HG02623 (cell line): ENCODE measurements around the gene VPS8.
A peak's percentile ranks its signal among the peaks of the same experiment; 100 is the strongest.

Experiments used
- ATAC-seq: cut with Tn5 transposase; IDR thresholded peaks from one replicate; pipeline ENCODE4 v1.9.1; 2021; ENCODE audit warnings: moderate library complexity; ENCODE audit not compliant: unreplicated experiment

Gene VPS8, protein sequence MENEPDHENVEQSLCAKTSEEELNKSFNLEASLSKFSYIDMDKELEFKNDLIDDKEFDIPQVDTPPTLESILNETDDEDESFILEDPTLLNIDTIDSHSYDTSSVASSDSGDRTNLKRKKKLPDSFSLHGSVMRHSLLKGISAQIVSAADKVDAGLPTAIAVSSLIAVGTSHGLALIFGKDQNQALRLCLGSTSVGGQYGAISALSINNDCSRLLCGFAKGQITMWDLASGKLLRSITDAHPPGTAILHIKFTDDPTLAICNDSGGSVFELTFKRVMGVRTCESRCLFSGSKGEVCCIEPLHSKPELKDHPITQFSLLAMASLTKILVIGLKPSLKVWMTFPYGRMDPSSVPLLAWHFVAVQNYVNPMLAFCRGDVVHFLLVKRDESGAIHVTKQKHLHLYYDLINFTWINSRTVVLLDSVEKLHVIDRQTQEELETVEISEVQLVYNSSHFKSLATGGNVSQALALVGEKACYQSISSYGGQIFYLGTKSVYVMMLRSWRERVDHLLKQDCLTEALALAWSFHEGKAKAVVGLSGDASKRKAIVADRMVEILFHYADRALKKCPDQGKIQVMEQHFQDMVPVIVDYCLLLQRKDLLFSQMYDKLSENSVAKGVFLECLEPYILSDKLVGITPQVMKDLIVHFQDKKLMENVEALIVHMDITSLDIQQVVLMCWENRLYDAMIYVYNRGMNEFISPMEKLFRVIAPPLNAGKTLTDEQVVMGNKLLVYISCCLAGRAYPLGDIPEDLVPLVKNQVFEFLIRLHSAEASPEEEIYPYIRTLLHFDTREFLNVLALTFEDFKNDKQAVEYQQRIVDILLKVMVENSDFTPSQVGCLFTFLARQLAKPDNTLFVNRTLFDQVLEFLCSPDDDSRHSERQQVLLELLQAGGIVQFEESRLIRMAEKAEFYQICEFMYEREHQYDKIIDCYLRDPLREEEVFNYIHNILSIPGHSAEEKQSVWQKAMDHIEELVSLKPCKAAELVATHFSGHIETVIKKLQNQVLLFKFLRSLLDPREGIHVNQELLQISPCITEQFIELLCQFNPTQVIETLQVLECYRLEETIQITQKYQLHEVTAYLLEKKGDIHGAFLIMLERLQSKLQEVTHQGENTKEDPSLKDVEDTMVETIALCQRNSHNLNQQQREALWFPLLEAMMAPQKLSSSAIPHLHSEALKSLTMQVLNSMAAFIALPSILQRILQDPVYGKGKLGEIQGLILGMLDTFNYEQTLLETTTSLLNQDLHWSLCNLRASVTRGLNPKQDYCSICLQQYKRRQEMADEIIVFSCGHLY (N-terminal part only)

DNA sequence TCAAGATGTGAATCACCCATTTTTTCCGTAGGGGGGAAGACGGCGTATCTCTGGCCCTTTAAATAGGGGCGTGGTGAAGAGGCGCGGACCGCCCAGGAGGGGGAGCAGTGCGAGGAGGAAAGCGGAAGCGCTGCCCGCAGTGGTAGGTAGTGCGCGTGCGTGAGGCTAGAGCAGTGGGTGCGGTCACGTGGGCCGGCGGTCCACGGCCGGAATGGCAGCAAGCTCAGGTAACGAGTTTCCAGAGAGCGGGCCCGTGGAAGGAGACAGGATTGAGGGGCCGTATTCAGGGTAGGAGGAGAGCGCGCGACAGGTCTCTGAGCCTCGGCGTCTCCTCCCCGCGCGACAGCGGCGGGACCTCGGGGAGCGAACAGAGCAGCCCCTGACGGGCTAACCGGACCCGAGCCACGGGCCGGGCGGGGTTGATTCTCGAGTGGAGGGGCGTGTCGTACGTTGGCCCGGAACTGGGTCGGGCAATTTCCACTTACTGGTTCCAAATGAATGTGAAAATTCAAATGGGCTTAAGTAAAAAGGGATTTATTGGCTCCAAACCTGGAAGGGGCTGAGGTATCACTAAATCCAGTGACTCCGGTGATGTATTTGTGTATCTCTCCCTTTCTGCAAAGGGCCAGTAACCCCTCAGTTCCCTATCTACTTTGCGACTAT is at the start of gene VPS8:
Gene VPS8 (plus strand): TSS at position 168 of the 663 bp plus-strand sequence. CDS start 12,467 bp downstream, outside the sequence.
- peak; percentile 86 for ATAC-seq

DNA sequence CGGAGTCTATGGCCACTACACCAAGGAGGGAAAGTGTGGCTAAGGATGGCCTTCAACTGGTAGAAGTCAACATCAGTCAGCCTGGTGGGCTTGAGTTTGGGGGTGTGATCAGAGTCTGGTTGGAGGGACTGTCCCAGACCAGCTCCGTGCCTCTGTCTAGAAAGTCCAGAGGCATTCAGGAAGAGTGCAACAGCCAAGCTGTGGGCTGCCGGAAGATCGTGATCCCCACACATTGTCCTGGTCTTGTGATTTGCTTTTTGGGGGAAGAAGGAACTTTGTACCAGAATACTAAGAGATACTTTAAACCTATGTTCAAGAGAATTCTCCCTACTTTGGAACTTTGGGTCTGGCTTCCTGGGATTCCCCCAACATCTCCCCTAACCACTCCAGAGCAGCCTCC is 47.8 kb upstream of the VPS8 start:
- ATAC-seq: no peak

DNA sequence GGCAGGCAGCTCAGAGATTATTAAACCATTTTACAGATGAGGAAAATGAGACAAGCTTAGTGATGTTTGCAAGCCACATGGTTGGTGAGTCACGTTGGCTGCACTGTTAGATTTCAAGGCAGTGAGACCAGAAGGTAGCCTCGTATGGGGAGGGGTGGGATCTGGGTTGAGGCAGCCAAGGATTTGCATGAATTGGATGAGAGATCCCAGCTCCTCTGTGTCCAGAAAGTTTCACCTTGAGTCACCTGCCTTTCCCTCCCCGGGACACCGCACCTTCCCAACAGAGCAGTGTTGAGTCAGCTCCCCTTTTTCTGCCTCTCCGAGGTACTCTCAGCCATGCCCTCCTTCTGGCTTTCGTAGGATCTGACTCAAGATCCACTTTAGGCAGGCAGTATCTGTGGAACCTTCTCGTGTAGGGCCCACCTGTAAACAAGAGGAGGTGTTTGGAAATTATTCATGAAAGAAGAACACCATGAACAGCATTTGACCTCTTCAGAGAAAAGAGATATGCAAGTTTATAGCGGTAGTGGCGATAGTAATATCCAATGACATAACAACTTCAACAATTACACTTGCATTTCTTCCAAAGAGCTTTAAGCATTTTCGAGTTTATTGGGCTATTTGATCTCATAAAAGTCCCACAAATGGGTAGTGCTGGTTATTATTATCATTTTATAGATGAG is 46.8 kb upstream of the VPS8 start:
- no peak for ATAC-seq

DNA sequence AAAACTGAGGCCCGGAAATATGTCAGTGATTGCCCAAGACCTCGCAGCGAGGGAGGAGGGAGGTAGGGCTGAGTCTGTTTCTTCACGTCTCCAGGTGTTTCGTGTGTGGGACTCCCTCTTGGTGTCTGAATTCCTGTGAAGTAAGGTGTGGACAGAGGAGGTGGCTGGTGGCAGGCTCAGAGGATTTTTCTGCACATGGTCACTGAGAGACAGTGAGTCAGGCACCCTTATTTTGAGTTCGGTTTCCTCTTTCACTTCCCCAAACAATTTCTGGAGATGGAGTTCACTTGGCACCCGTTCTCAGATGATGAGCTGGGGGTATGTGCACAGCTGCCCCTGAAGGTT is 46.3 kb upstream of the VPS8 start:
- ATAC-seq: no peak

DNA sequence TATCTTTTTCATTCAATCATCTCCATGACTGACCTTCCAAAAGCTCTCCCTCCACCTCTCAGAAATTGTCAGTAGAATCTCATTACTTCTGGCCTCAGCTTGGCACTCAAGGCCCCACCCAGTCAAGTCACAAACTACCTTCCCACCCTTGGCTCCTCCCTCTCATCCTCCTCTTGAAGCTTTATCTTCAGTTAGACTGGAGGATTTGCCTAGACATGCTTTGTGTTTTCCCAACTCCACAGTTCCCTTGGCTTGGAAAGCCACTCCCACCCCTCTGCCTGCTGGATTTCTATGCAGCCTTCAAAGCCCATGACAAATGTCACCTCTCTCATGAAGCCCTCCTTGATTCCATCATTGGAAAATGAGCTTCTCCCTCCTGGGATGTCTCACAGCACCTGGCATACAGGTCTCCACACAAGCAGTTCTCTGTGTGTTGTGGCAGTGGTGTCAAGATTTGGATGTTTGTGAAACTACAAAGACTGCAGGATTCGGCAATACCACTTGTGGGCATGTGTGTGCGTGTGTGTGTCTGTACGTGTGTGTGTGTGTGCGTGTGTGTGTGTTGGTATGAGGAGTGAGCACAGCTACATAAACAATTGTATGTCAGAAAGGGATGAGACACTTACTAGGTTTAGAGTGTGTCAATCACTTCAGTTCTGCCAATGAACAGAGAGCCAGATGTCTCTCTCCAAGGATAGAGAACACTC is 45.3 kb upstream of the VPS8 start:
- no peak for ATAC-seq

DNA sequence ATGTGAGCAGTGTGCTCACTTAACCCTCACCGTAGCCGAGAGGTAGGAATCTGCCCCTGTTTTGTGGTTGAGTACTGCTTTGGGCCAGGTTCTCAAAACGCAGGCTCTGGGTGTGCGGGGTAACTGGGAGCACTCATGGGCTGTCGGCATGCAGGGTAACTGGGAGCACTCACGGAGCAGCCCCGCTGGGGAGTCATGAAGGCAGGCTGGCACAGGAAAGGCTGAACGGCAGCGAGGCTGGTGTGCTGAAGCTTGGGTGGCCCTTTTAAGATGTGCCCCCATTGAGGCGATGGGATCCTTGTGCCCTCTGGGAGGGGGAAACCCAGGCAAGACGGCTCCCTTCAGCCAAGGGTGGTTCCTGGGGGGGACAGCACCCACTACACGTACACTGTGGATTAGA is 44.6 kb upstream of the VPS8 start:
- ATAC-seq: no peak

DNA sequence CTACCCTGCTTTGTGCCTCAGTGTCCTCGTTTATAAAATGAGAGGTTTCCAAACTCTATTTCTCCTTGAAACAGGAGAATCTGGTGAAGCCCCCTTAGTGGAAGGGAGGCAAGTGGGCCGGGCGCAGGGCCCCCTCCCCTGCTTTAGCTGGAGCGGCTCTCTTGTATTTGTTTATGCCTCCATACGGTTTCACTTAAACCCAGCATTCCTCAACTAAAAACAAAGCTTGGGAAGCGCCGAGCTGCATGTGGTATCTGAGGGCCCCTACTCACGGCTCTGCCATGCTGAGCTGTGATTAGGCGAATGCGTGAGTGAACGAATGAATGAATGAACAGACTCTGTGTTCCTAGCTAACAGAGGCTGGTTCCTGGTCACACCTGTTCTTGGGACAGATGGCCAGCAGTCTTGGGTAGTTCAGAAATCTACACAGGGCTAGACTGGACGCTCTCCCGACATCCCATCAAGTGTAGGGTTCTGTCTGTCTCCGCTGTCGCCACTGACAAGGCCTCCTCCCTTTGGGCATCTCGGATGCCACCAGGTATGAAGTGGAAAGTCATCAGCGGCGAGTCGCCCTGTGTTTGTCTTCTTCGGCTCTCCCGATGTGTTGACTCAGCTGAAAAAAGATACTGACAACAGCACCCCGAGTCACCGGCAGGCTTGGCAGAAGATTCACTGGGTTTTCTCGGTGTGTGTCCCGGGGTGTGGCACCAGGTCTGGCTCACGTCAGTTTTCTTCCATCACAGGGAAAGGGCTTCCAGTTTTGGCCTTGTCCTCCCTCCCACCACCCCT is 42.4 kb upstream of the VPS8 start:
- no peak for ATAC-seq

DNA sequence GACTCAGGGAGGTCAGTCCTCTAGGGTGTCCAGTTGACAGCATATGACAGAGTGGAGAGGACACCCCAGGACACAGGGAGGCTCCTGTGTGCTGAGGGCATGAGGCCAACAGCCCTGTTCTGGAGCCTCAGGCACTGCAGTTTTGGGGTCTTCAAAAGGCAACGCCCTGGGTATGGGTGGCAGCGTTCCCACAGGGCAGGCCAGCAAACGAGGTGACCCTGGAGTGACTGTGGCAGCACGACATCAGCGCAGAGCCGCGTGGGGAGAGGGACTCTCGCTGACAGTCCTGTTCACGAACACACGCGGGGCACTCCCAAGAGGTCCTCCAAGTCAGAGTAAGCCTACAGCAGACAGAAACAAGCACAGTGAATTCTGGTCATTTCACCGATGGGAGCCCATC is 41.4 kb upstream of the VPS8 start:
- no peak for ATAC-seq

DNA sequence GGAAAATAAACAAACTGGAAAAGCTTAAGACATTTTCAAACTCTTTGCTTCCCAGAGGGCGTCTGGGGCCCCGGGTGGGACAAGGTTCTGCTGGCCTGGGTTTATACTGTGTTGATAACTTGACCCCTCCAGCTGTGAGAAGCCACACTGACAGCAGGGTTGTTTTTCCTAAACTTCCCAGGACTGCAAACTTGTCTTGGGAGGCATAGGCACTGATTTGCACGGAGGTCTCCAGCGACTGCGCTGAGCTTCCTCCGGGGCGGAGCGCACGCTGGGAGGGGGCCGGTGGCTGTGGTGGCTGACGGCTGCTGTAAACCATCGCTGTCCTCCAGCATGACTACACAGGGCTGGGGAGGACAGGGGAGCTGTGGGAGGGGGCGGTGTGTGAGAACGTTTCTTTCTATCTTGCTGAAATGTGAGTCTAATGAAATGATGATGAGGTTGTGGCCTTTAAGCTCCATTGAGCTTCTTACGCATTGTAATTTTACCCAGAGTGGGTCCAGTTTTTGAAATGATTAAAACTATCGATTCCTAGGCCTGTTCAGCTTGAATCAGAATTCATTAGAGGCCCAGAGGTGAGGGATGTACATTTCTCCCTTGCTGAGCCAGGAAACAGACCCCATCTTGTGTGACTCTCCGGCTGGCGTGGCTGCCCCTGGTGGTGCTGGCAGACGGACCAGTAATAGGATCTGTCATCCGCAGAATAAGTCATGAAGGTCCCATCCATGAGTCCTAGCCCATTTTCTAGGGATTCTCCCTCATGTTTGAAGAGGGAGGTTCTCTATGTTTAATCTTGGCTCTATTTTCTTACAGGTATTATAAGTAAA is 40.5 kb upstream of the VPS8 start:
- no peak for ATAC-seq

DNA sequence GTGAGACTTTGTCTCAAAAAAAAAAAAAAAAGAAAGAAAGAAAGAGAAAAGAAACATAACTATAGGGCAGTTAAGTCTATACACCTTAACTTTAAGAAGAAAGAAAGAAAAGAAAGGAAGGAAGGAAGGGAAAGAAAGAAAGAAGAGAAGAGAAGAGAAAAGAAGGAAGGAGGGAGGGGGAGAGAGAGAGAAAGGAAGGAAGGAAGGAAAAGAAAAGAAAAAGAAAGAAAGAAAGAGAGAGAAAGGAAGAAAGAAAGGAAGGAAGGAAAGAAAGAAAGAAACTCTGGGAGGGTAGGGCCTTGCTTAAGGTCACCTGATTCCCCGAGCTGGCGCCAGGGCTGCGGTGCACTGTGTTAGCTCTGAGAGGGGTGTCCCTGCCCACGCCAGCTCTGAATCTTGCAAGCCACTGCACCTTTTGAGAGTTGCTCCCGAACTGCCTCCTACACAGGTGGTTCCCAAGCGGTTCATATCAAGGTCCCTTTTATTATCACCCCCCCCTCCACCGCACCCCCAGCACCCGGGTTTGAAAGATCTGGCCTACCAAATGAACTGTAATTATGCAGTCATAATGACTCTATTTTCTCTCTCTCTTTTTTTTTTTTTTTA is 39.2 kb upstream of the VPS8 start:
- no peak for ATAC-seq

DNA sequence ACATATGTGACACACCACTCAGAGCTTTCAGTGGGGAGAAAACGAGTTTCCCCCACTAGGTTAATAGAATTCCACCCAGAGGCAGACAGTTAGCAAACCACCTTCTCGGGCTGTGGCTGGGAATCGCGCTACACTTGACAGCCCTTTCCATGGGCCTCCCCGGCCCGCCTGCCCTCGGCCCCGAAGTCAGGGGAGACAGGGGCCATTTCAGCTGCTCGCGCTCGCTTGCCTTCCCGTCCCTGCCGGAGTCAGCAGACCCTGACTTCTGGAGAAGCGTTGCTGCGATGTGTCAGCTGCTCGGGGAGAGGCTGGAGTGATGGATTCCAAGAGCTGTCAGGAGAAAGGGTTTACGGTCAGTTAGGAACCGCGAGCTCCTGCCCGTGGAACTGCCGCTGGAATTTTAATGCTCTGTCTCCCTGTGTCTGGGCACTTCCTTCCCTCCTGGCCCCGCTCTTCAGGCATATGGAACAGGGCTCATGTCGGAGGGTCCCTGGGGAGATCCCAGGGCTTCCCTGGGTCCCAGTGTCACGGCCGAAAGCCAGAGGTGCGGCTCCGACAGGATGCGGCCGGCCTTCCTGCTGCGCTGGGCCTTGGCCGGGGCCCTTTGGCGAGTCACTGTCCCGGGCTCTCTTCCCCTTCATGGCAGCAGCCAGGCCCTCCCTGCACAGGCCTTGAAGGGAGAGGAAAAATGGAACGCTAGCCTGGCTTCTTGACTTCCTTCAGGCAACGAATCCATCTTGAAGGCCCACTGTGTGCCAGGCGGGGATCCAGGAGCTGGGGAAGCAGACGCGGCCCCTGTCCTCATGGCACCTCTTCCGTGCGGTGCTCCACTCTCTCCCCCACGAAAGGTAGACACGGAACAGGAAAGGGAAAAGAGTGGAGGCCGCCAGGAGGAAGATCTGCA is 38.4 kb upstream of the VPS8 start:
- ATAC-seq: no peak

DNA sequence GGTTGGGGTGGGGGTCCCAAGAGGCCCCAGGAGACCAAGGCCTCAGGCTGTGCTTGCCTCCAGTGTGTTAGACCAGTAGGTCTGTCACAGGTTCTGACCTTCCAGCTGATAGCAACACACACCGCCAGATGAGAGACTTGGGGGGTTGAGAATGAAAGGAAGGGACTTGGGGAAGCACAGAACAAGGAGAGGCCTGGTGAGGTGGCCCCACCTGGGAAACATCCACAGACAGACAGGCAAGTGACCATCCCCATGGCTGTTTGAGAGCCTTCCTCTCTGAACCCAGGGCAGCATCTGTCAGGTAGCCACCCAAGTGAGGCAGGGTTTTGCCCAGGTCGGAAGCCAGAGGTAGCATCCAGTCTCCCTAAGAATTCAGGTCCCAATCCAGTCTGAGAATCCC is 35.0 kb upstream of the VPS8 start:
- ATAC-seq: no peak

DNA sequence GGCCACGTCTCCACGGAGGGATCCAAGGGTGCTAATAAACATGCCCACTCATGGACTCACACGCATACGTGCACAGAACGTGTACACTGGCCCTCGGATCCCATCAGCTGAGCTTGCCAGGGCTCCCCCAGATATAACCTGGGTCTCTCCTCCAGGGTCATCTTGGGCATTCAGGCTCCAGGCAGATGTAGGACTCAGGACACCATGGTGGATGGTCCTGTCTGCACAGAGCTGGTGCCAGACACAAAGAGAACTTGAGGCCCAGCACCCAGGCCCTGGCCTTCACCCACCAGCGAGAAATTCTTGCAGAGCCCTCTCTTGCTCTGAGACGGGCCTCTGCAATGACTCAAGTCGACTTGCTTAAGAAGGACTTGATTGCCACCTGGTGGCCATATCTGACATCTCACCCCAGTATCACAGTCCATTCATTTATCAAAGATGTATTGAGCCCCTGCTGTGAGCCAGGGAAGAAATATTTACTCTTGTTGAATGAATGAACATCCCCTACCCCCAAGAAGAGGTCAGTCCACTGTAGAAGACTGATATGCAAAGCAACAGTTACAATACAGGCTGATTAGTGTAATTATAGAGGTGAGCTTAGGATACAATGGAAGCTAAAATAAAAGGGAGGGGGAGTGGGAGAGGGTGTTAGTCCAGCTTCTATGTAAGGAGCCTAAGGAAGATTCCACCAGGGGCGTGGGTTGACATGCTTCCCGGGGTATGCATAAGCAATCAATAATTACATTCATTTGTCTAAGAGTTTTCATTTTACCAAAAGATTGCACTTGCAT is 34.2 kb upstream of the VPS8 start:
- ATAC-seq: peak; percentile 71

DNA sequence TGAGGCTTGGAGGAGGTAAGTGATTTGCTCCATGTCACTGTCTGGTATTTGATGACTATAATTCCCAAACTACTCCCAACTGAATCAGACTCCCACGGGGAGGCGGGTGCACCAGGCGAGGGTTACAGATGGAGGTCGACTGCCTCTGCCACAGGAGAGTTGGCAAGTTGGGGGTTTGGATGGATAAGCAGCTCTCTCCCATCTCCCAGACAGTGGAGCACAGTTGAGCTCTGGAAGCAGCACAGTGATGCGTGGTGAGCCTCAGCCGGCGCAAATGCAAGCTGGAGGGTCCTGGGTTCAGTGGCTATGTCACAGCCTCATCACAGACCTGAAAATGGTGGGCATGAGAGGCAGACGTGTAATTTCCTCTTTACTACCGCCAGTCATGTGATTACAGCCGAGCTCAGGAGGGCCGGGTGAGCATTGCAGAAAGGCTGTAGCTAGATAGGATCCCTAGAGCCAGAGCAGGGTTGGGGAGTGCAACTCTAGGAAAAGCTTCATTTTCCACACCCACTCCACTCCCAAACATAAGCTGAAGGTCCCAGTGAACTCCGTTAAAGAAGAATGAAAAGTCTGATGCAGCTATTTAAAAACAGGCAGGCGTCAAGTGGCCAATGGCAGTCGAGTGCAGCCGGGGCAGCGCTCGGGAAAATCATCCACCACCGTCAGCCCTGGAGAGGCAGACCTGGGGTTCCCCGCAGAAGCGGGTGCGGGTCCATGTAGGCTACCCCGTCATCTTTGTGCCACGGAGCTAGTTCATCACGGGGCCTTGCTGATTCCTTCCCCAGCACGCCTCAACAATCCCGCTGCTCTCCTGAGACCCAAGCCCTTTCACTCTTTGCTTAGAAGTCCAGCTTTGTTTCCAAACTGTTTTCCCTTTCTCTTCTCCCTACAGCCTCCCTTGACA is 33.3 kb upstream of the VPS8 start:
- no peak for ATAC-seq
